GM21529 (cell line): ENCODE results near the gene EFNA5.

Experiments
- ATAC-seq: cut with Tn5 transposase; IDR thresholded peaks from one replicate; pipeline ENCODE4 v1.9.1; 2021; ENCODE audit not compliant: unreplicated experiment

EFNA5 gene

DNA sequence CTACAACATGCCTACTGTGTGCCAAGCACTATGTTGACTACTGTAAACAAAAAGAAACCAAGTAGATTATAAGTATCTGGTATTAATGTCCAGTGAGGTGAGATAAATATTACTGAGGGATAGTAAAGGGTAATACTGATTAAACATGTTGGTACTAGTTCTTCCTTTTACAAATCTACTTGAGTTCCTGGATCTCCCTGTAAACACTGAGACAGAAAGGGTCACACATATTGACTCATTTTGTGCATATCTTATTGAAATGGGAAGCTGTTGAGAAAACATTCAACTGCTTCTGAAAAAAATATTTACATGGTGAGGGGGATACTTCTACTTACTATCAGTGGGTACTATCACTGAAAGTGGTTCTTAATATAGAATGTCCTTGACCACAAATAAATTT lies 24.3 kb downstream of the EFNA5 start:
- ATAC-seq = no peak

DNA sequence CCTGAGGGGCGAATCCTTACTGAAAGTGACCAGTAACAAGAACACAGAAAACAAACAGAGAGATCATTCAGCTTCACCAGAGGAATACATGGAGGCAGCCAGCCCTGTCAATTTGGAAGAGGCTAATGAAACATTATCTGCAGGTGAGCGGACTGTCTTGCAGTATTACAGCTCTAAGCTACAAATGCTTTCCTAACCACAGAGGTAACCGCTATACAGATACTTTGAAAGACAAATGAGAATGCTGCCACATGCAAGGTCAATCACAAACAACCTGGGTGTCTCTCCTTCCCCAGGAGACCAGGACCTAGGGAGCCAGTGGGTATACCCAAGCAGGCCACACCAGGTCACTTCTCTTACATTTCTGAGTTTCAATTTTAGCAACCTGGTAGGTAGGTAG lies 30.2 kb downstream of the EFNA5 start:
- ATAC-seq = no peak

DNA sequence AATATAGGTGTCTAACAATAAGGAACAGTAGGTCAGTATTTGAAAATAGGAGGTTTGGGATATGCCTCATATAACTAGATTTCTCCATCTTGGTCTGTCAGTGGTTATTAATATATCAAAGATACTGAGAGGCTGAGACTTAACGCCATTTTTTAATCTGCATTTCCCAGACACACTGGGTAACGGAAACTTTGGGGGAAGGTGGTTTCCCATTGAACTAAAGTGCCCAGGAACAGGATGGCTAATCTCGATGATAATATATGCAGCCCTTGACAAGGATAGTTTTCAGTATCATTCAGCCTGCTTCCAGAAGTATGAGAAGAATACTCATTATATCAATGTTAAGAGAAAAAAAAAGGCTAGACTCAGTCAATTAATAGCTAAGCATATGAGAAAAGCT lies 30.7 kb downstream of the EFNA5 start:
- no peak for ATAC-seq

DNA sequence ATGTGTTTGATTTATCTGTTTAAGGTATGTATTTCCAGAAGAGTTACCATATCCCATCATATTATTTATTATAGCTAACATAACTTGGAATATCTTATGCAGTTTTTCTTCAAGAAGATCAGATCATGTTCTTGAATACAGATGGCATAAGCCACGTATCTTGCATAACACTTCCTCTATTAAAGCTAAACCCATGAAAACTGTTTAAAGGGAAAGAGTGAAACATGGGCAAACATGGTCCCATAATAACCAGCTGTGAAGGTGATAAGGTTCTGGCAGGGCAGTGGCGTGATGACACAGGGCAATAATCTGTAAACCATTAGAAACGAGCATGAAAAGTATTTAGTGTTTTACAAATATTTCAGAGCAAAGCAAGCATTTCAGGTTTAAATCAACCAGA lies 34.2 kb downstream of the EFNA5 start:
- no peak for ATAC-seq

DNA sequence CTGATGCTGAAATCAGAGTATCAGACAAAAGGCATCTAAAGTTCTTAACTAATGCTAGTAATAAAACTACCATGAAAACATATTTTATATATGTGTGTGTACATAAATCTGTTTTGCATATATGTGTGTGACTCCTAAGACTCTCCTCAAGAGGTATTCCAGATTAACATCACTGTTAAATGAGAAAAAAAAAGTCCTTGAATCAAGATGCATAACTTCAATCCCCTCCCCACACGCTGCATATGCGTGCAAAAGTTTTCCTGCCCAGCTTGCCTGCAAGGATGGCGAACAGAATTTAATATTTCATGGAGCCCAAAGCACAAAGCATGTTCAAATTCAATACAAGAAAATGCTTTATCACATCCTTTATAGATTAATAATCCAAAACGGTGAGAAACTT lies 34.7 kb downstream of the EFNA5 start:
- ATAC-seq = no peak

DNA sequence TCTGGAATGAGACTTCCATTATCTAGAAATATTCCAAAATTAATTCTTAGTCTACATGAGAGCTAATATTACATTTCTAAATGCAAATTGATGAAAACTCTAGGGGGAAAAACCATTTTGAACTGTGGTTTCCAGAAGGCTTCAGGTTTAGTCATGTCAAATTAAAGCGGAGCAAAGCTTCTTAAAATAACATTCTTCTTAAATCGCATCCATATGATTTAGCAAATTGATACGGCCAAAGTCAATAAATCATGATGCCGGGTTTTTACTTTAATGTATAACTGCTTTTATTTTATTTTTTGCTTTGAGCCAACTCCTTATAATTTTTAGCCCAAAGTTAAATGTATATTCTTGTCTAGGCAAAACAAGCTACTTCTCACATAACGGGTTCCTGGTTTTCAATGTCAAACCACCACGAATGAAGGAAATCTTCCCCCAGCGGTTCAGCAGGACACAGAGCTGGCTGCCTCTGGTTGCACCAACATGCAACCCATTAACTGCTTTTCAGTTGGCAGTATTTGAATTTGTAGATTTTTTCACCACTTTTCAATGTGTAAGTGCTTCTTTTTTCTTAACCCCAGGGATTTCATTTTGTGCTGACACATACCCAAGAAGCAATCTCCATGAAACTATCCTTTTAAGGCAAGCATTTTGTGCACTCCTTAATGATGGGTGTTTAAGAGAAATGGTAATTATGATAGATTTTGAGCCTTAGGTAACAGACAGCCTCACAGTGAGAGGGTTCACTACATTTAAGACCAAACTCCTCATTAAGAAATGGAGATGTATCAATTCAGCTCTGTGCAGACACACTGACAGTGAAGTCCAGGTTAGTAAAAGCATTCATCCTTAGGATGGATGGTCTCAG lies 35.5 kb downstream of the EFNA5 start:
- no peak for ATAC-seq

DNA sequence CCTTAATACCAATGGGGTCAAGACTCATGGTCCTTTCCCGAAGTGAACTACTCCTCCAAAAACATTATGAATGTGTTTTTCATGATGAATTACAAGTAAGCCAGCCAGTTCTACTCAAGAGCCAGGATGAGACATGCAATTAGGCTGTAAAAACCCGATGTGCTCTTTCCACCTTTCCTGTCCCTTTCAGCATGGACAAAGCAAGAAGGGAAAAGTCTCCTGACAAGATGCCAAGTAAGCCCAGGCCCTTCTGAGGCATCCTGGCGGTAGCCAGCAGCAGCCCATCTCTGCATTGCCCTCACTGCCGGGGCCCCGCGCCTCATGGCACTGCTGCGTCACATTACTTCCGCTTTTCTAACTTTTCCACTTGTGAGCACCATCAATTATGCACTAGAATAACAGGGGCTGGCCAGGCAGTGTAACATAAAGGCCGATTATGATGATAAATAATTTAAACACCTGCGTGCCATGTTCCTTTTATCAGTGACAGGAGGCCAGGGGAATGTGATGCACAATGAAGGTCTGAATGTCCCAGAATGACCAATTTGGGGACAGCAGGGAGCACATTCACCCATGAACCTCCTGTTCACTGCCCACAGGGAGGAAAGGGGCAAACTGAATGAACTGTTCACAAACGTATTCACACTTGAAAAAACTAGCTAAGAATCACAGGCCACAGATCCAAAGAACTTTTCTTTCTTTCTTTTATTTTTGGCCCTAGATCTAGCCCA lies 37.4 kb downstream of the EFNA5 start:
- ATAC-seq = no peak

DNA sequence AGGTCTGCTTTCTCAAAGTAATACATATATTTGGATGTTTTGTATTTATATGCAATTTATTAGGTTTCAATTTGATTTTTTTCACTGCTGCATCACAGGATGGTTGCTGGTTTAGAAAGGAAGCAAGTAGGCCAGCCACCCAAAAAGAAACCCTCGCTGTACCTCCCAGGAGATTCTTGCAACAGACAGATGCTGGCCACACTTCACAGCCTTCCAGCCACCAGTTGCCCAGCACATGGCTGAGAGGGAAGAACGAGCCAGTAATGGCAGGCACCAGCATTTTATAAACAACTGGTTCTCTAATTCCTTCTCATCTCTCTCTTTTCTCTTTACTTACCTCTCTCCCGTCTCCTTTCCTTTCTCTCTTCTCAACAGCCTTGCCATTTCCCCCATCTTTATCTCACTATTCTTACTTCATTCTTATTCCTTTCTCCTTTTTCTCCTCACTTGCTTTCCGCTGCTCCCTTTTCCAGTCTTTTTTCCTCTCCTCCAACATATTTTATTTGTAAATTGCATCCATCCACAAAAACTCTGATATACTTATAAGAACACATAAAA lies 38.9 kb downstream of the EFNA5 start:
- ATAC-seq = no peak

DNA sequence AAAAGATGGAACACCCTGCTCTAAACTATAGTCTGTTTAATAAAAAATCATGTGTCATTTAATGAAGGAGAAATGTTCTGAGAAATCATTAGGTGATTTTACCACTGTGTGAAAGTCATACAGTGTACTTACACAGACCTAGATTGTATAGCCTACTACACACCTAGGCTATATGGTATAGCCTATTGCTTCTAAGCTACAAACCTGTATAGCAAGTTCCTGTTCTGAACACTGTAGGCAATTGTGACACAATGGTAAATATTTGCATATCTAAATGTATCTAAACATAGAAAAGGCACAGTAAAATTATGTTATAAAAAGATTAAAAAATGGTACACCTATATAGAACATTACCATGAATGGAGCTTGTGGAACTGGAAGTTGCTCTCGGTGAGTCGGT lies 40.6 kb downstream of the EFNA5 start:
- ATAC-seq = no peak

DNA sequence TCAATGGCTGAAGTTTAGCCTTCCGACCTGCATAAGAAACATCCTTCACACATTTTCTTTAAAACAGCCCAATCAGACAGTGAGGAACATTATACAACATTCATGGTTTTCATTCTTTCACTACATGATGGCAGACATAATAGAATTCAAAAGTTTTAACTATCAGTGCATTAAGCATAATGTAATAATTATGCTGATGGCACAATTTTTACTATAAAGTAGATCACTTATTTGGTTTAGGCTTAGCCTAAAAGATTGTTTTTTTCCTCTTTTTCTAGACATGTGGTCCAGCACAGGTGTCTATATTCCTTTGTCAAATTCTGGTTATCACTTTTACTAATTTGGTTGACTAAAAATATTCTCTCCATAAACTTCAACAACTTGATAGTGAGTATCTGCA lies 46.5 kb downstream of the EFNA5 start:
- no peak for ATAC-seq

DNA sequence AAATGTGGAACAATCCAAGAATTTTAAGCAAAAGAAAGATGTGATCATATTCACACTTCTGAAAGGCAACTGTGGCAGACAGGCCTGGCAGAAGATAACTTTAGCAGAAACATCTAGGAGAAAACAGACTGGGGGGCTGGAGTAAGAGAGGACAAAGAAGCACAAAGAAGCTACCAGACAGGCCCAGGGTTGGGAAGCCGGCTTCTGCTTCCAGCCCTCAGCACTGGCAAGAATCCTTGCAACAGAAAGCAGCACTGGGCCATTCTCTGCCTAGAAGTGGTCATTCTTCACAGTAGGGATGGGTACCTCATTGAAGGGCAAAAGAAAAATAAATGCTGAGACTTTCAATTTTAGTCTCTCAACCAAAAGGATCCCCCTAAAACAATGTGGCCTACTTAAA lies 49.6 kb downstream of the EFNA5 start:
- ATAC-seq = no peak

DNA sequence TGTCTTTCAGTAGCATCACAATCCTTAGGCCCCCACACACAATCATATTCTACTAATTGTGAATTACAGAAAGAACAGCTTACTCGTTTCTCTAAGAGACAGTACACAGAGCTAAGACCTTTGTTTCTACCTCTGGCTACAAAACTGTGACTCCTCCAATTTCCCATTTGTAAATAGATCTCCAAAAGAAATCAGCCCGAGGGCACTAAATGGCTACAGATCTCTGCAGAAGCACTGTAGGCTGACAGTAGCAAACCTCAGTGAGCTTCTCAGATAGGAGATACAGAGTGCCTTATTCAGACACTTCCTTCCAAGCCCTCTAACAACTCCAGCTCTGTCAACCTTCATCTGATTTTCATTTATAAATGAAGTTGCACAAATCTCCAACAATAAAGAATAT lies 51.0 kb downstream of the EFNA5 start:
- no peak for ATAC-seq

DNA sequence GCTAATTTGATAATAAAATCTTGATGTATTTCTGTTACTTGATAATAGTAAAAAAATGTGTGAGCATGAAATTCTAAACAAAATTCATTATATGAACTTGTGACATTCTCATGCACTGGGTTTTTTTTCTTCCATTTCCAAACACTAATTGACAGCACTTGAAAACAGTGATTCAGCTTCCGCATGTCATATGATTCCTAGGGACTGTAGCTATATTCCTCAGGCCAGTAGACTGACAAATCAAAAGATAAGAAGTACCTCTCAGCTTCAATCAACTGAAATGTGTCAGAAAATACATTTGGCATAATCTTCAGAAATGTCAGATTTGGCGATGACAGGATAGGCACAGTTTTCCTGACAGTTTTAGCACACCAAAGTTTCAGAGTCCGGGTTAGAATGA lies 52.5 kb downstream of the EFNA5 start:
- no peak for ATAC-seq

DNA sequence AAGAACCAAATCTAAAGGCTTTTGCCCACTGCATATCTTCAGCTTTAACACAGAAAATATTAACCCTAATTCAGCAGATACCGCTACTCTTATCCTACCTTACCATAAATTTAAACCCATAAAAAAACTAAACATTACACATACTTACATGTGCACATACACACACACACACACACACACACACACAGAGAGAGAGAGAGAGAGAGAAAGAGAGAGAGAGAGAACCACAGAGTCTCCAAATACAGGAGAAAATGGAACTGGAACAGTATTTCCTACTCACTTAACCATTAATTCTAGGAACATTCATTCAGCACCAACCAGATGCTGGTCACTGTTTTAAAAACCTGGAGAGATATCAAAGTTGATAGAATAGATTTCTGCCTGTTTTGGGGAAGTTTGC lies 53.7 kb downstream of the EFNA5 start:
- no peak for ATAC-seq

DNA sequence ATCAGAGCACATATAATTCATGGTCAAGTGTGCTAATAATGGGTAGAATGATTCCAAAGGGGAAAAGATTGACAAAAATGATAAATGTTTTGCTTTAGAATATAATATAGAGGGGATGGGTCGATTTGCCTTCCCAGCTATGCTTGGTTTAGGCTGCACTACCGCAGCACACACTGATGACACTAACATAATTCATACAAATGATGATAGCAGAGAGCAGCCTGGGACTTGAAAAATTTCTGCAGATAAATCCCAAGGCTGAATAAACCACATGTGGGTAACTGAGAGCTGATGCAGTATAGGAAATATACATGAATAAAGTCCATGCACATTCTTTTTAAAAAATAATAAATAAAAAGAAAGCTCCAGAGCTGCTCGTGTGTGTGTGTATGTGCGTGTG lies 54.5 kb downstream of the EFNA5 start:
- ATAC-seq = no peak

DNA sequence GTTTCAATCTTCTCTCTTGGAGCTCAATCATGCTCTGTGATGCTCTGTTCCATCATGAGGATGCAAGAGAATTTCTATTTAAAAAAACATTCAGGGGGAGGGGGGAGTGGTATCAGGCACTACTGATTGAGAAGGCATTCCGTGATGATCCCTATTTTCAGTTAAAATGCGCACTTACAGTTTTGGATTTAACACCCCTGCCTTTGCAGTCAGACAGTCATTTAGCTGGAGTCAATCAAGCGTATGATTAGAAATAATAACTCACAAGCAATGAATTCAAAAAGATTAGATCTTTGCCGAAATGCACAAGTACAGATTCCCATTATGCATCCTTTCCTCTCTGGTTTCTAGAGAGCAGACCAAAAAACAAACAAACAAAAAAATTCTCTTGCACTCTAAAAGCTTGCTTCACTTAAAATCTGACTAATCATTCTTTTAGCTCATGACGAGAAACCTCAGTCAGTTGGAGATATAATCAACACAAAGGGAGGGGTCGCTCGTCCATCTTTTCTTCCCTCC lies 55.4 kb downstream of the EFNA5 start:
- no peak for ATAC-seq

DNA sequence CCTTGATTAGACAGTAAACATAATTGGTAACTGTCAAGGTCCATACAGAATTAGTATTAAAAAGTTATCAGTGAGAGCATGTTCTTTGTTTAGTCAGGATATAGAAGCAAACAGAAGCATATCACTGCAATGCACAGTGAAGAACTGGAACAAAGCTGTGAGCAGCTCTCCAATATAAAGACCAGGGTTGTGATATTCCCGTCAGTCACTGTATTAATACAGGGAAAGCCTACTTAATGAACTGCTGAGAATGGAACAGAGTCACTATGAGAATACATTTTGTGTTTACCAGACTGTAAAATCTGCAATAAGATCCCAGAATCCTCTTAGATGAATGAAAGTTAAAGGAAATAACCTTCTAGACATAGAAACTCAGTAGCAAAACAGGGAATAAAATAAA lies 58.2 kb downstream of the EFNA5 start:
- ATAC-seq = no peak

DNA sequence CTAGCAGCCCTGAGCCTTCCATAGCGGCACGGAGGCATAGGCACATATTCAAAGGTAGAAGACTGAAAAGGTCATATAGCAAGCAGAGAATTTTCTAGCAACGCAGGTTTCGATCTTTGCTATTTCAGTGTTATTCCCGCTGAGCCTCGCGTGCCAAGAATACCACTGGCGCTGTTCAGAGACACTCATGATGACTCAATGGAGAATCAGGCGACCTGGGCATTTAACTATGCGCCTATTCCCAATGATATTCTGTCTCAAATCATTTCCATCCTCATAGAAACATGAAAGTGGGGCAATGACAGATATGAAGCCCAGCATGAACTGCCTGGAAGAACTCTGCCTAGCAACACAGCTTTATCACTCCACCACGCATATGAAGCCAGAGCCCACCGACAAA lies 59.9 kb downstream of the EFNA5 start:
- ATAC-seq = no peak

DNA sequence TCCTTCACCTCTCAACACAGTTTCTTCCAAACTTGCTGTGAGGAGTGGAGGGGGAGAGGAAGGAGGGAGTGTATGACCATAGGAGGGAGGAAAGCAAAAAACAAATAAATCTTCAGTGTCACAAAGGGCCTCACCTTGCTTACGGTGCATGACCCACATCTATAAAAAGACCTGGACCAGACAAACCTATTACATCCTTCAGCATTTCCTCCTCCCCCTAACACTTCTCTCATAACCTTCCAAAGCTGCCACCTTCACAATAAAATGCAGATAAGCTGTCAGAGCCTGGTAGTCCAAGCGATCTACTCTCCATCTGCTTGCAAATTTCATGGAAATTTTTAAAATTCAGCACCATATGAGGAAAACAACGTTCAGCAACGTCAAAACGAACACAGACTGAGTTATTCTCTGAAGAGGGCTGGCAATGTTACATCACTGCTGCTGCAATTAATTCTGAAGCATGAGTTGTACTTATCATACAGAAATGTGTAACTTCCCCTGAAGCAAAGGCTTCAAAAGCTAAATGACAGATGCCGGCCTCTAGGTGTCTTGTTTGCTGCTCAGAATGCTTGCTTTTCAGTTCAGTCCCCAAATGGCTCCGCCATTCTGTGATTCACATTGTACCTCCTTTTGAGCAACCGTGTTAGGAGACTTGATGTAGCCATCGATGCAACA lies 62.9 kb downstream of the EFNA5 start:
- no peak for ATAC-seq

DNA sequence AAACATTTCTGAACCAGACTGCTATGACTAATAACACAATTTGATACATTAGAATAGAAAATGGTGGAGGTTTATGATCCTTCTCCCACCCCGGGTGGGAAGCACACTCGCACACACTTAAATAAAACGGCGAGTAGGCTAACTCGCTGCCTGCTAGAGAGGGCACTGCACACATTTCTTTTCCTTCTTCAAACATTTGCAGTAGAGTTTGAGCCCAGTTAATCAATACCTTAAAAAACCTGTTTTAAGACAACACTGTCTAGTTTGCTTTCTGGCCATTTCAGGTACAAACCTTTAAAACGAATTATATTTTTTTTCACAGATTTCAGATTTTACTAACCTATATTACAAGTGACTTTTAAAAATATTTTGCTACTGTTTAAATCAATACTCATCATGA lies 63.5 kb downstream of the EFNA5 start:
- no peak for ATAC-seq

DNA sequence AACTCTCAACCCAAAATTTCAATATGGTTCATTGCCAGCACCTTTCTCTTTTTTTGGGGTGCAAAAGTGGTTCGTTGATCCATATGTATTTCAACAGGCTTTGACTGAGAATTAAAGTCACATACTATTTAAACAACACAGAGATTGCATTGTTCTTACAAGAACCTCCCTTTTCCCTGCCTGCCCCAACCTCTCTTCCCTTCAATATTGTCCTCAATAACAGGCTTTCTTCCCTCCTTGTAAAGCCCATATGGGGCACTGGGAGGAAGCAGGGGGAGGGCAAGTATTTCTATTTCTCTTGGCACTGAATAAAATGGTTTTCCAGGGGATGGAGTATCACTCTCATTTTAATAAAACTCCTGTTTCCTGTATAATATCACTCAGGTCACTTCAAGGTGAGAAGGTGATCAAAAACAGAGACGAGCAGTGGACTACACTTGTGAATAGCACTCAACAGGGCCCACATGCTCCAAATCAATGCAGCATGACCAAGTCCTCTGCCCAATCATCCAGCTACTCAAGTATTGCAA lies 65.1 kb downstream of the EFNA5 start:
- ATAC-seq = no peak
